Osteoblast (primary cell): ENCODE data around the gene SKIC2. TPM values are rescaled to one million over a fixed set of nuclear protein-coding genes. Genes with fewer than 3 reads are reported as not detected.
A peak's percentile ranks its signal among the peaks of the same experiment; 100 is the strongest.
"Not testable (repeated sequence)": the region's sequence is repeated elsewhere in the genome, so short reads cannot be mapped to it uniquely, and the experiment has no call there.

Source experiments
- DNase-seq: peaks from one replicate; pipeline ENCODE4 v3.0.0; 2011; ENCODE audit warnings: low spot score, mixed read lengths; ENCODE audit not compliant: insufficient read length; ENCODE audit errors: missing footprints
- H2AFZ ChIP-seq: 2 replicates; pipeline ENCODE4 v1.6.0; 2011; ENCODE audit warnings: mild to moderate bottlenecking, low read length
- H3K27ac ChIP-seq: 2 replicates; pipeline ENCODE4 v1.5.1; 2011; ENCODE audit warnings: mild to moderate bottlenecking, low read depth, low read length, moderate library complexity
- H3K27me3 ChIP-seq: 2 replicates; pipeline ENCODE4 v1.6.0; 2012; ENCODE audit warnings: mild to moderate bottlenecking, control low read depth, inconsistent platforms, low read length, moderate library complexity; ENCODE audit not compliant: insufficient read depth
- H3K36me3 ChIP-seq: 2 replicates; pipeline ENCODE4 v1.5.1; 2011; ENCODE audit warnings: mild to moderate bottlenecking, low read length, control low read depth, moderate library complexity; ENCODE audit not compliant: insufficient read depth
- H3K4me1 ChIP-seq: 2 replicates; pipeline ENCODE4 v1.5.1; 2011; ENCODE audit warnings: mild to moderate bottlenecking, low read length, control low read depth, moderate library complexity; ENCODE audit not compliant: insufficient read depth
- H3K4me2 ChIP-seq: 2 replicates; pipeline ENCODE4 v1.6.0; 2011; ENCODE audit warnings: mild to moderate bottlenecking, low read length; ENCODE audit not compliant: insufficient read depth
- H3K4me3 ChIP-seq: fragments of 200-600 bp; sonication (generic); 3 replicates; pipeline ENCODE4 v1.5.1; 2012; ENCODE audit warnings: mild to moderate bottlenecking, low read length, inconsistent platforms; ENCODE audit not compliant: insufficient read depth
- H3K79me2 ChIP-seq: 2 replicates; pipeline ENCODE4 v1.6.0; 2012; ENCODE audit warnings: mild to moderate bottlenecking, low read length, control low read depth, inconsistent platforms; ENCODE audit not compliant: insufficient read depth
- H3K9me3 ChIP-seq: 2 replicates; pipeline ENCODE4 v1.5.1; 2011; ENCODE audit warnings: low read depth, low read length, control low read depth
- H4K20me1 ChIP-seq: 2 replicates; pipeline ENCODE4 v1.6.0; 2012; ENCODE audit warnings: mild to moderate bottlenecking, low read length, control low read depth; ENCODE audit not compliant: insufficient read depth
- total RNA-seq: library from RNA; depleted of rRNA; stranded (reverse); fragments of >200 nt; gene quantifications from 2 replicates; pipeline ENCODE4 v1.2.3, GENCODE V29; 2012

Gene SKIC2
- total RNA-seq, 1 donor, result 42.0 TPM

GRCh38 chr6:31996385-31996784 is 37.4 kb downstream of the SKIC2 start:
- not testable (repeated sequence) for H3K4me3 ChIP-seq, H3K4me2 ChIP-seq, H3K4me1 ChIP-seq, H2AFZ ChIP-seq, H3K27me3 ChIP-seq, H3K9me3 ChIP-seq, H3K27ac ChIP-seq, DNase-seq, H3K36me3 ChIP-seq, H4K20me1 ChIP-seq, H3K79me2 ChIP-seq

- DNase-seq, H3K79me2 ChIP-seq, H3K27me3 ChIP-seq, H3K9me3 ChIP-seq, H3K27ac ChIP-seq, H3K4me2 ChIP-seq, H3K4me3 ChIP-seq, H3K36me3 ChIP-seq, H4K20me1 ChIP-seq, H3K4me1 ChIP-seq, H2AFZ ChIP-seq: not testable (repeated sequence)
Observed at GRCh38 chr6:32002546-32003268, 43.7 kb downstream of the SKIC2 start.

- not testable (repeated sequence) for H2AFZ ChIP-seq, H3K4me1 ChIP-seq, H3K27ac ChIP-seq, H3K4me2 ChIP-seq, H3K27me3 ChIP-seq, DNase-seq, H3K9me3 ChIP-seq, H3K79me2 ChIP-seq, H4K20me1 ChIP-seq, H3K4me3 ChIP-seq, H3K36me3 ChIP-seq
Observed at GRCh38 chr6:32003301-32003700, 44.3 kb downstream of the SKIC2 start.

GRCh38 chr6:32004393-32004792 is 45.4 kb downstream of the SKIC2 start:
- not testable (repeated sequence) for H3K36me3 ChIP-seq, H3K4me3 ChIP-seq, H2AFZ ChIP-seq, H3K4me2 ChIP-seq, H3K9me3 ChIP-seq, H3K27ac ChIP-seq, H3K27me3 ChIP-seq, H3K4me1 ChIP-seq, H4K20me1 ChIP-seq, DNase-seq, H3K79me2 ChIP-seq

- H3K4me3 ChIP-seq, H3K27ac ChIP-seq, H3K79me2 ChIP-seq, H3K36me3 ChIP-seq, H3K9me3 ChIP-seq, H2AFZ ChIP-seq, H4K20me1 ChIP-seq, DNase-seq, H3K4me1 ChIP-seq, H3K27me3 ChIP-seq, H3K4me2 ChIP-seq: not testable (repeated sequence)
Observed at GRCh38 chr6:32004864-32005537, 46.0 kb downstream of the SKIC2 start.

GRCh38 chr6:32005538-32005880 is 46.5 kb downstream of the SKIC2 start:
- H3K4me1 ChIP-seq, H2AFZ ChIP-seq, H3K36me3 ChIP-seq, H3K9me3 ChIP-seq, H4K20me1 ChIP-seq, H3K4me3 ChIP-seq, H3K27ac ChIP-seq, H3K27me3 ChIP-seq, DNase-seq, H3K4me2 ChIP-seq, H3K79me2 ChIP-seq: not testable (repeated sequence)

- not testable (repeated sequence) for H2AFZ ChIP-seq, H3K4me2 ChIP-seq, H3K4me3 ChIP-seq, H4K20me1 ChIP-seq, H3K79me2 ChIP-seq, H3K4me1 ChIP-seq, H3K9me3 ChIP-seq, H3K27ac ChIP-seq, H3K27me3 ChIP-seq, H3K36me3 ChIP-seq
- DNase-seq, result peak; percentile 45
Observed at GRCh38 chr6:32005991-32006529, 47.1 kb downstream of the SKIC2 start.

GRCh38 chr6:32007086-32007485 is 48.1 kb downstream of the SKIC2 start:
- not testable (repeated sequence) for DNase-seq, H3K27me3 ChIP-seq, H4K20me1 ChIP-seq, H3K36me3 ChIP-seq, H2AFZ ChIP-seq, H3K4me2 ChIP-seq, H3K27ac ChIP-seq, H3K79me2 ChIP-seq, H3K9me3 ChIP-seq, H3K4me1 ChIP-seq, H3K4me3 ChIP-seq

GRCh38 chr6:32008037-32008436 is 49.1 kb downstream of the SKIC2 start:
- H3K9me3 ChIP-seq, H3K27ac ChIP-seq, H3K4me1 ChIP-seq, H3K36me3 ChIP-seq, H3K4me2 ChIP-seq, H3K27me3 ChIP-seq, H4K20me1 ChIP-seq, DNase-seq, H2AFZ ChIP-seq, H3K79me2 ChIP-seq, H3K4me3 ChIP-seq: not testable (repeated sequence)
